Mesothelial cell of epicardium (in vitro differentiated cells): ENCODE results near the gene IZUMO1. TPM values are rescaled to one million over a fixed set of nuclear protein-coding genes. Genes with fewer than 3 reads are reported as not detected.

ENCODE experiments used
- DNase-seq, 2 experiments: peaks; one replicate each; pipeline ENCODE4 v3.0.0; 2021; ENCODE audit warnings: low spot score in 2 of 2; ENCODE audit not compliant: unreplicated experiment in 2 of 2
- H3K27ac Mint-ChIP-seq: 2 replicates; pipeline ENCODE4 v1.8.0; 2021; ENCODE audit warnings: mixed read lengths
- H3K27me3 Mint-ChIP-seq: 2 replicates; pipeline ENCODE4 v1.8.0; 2021; ENCODE audit warnings: low read depth, mixed read lengths
- H3K36me3 Mint-ChIP-seq: 2 replicates; pipeline ENCODE4 v1.8.0; 2021; ENCODE audit warnings: mixed read lengths
- H3K4me1 Mint-ChIP-seq: 2 replicates; pipeline ENCODE4 v1.8.0; 2021; ENCODE audit warnings: mixed read lengths
- H3K4me3 Mint-ChIP-seq: 2 replicates; pipeline ENCODE4 v1.8.0; 2021; ENCODE audit warnings: mild to moderate bottlenecking, moderate library complexity, mixed read lengths
- H3K9me3 Mint-ChIP-seq: 2 replicates; pipeline ENCODE4 v1.8.0; 2021; ENCODE audit warnings: mixed read lengths
- CTCF ChIP-seq: fragments of 200-600 bp; sonication (generic); IDR thresholded peaks from one replicate; pipeline ENCODE4 v1.5.0; 2021; ENCODE audit warnings: antibody characterized with exemption; ENCODE audit not compliant: unreplicated experiment
- total RNA-seq: library from RNA; stranded (reverse); gene quantifications from 3 replicates; pipeline ENCODE4 v1.2.1, GENCODE V29; 2021

Gene IZUMO1
- total RNA-seq, 1 donor from 2014 or later: 0.80 TPM

DNA sequence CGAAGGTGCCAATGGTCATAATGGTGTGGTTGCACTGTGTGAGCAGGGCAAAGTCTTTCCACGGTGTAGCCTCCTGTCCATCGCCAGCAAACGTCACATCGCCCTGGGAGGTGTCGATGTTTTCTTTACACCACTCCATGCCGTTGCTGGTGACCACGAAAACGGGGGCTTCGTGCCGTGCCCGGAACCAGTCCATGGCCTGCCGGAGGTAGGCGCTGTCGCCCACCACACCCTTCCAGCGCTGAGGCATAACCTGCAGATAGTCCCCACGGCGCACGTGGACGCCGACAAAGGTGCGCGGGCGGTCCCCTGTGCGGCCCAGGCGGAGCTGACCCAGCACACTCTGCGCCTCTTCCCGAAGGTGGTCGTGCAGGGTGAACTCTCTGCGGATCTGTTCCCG lies 3.6 kb upstream of the IZUMO1 start:
- TF ChIP-seq CTCF: no peak
- DNase-seq: no peak
- Mint-ChIP-seq H3K9me3 (peaks cover 5% of the 10 kb centered on the region), H3K4me1 (peaks cover 25% of the 10 kb centered on the region), H3K4me3 (peak overlapping the region; percentile 17), H3K36me3 (no peaks in the 10 kb centered on the region), H3K27me3 (peaks cover 19% of the 10 kb centered on the region), H3K27ac (no peak overlapping the region)

GRCh38 chr19:48749571-48750198 lies 3.0 kb upstream of the IZUMO1 start:
- Mint-ChIP-seq H3K9me3 (peaks cover 5% of the 10 kb centered on the region), H3K27ac (no peak overlapping the region), H3K27me3 (peaks cover 19% of the 10 kb centered on the region), H3K4me1 (peaks cover 25% of the 10 kb centered on the region), H3K36me3 (no peaks in the 10 kb centered on the region), H3K4me3 (no peak overlapping the region)
- no peak for DNase-seq
- TF ChIP-seq CTCF: no peak

DNA sequence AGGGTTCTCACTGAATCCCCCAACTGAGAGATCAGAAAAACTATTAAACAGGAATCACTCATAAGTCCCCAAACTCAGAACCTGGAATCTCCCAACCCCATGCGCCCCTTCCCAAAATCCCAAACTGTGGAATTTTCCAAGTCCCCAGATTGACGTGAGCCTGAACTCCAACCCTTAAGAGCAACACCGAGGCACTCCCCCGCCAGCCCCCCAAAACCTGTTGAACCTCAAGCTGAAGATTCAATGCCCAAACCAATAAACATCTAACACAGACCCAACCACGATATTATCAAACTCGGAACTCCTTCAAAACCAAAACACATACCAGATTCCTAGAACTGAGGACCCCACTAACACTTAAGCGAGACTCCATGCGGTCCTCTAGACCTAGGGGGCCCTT lies 599 bp downstream of the IZUMO1 start:
- Mint-ChIP-seq H3K36me3 (no peaks in the 10 kb centered on the region), H3K4me3 (peak overlapping the region; percentile 3), H3K9me3 (peaks cover 5% of the 10 kb centered on the region), H3K27me3 (peaks cover 5% of the 10 kb centered on the region), H3K4me1 (peaks cover 9% of the 10 kb centered on the region), H3K27ac (peak overlapping the region; percentile 96)
- no peak for DNase-seq
- no peak for TF ChIP-seq CTCF

DNA sequence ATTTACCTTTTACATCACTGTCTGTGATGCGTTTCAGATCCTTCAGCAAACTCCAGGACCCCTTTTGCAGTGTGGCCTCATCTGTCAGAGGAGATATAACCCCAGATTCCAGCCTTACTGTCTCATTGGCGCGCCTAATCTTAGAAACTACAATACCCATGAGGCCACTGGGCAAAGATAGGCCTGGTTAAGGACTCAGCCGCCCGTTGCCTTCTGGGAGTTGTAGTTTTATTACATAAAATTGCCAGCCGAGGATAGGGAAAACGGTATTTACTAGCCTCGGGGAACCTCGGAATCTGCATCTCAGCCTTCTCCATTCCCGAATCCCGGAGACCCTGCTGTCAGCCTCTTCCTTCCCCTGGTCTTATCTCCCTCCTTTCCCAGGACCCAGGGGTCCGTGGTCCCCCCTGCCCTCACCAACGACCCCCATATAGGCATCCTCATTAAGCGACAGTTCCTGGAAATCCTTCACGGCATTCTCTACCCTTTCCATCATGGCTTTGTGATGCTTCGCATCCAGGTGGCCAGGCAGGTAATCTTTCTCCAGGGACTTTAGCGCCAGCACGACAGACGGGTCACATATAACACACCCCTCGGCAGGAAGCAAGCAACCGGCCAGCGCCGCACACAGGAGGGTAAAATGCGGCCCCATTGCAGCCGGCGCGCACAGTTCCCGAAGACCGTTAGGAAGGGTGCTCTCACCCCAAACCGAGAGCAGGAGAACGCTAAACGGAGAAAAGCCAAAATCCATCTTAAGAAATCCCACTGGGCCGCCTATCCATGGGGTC lies 1.3 kb downstream of the IZUMO1 start:
- DNase-seq: no peak
- H3K4me3 Mint-ChIP-seq: no peak overlapping the region
- H3K27me3 Mint-ChIP-seq: peaks cover 7% of the 10 kb centered on the region

DNA sequence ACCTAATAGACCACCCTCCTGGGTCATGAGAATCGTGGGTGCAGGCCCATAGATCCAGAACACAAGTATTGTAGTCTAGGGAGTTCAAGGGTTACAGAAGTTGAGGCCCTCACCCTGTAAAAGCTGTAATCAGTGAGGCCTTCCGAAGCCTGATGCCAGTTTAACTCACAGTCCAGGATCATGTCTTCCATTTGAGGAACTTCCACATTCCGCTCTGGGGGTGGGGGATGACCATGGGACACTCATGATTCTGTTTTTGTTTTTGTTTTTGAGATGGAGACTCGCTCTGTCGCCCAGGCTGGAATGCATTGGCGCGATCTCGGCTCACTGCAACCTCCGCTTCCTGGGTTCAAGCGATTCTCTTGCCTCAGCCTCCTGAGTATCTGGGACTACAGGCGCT lies 4.6 kb downstream of the IZUMO1 start:
- H3K4me1 Mint-ChIP-seq: peaks cover 14% of the 10 kb centered on the region
- no peak for TF ChIP-seq CTCF
- H3K27ac Mint-ChIP-seq: no peak overlapping the region
- H3K4me3 Mint-ChIP-seq: no peak overlapping the region
- peaks cover 5% of the 10 kb centered on the region for H3K9me3 Mint-ChIP-seq
- H3K27me3 Mint-ChIP-seq: peaks cover 17% of the 10 kb centered on the region
- no peaks in the 10 kb centered on the region for H3K36me3 Mint-ChIP-seq
- DNase-seq: no peak

More for the DNA sequence above, 1.3 kb downstream of the IZUMO1 start:
- H3K9me3 Mint-ChIP-seq: peaks cover 5% of the 10 kb centered on the region
- TF ChIP-seq CTCF: no peak
- H3K4me1 Mint-ChIP-seq: peaks cover 10% of the 10 kb centered on the region
- no peaks in the 10 kb centered on the region for H3K36me3 Mint-ChIP-seq
- no peak overlapping the region for H3K27ac Mint-ChIP-seq
